HG02642 (cell line): ENCODE measurements around the gene TRIM60.
"Not testable (repeated sequence)": the region's sequence is repeated elsewhere in the genome, so short reads cannot be mapped to it uniquely, and the experiment has no call there.

Source experiments
- ATAC-seq: cut with Tn5 transposase; IDR thresholded peaks from one replicate; pipeline ENCODE4 v1.9.1; 2021; ENCODE audit warnings: mild to moderate bottlenecking; ENCODE audit not compliant: unreplicated experiment, poor library complexity

Gene TRIM60

GRCh38 chr4:165052627-165053026 lies 20.8 kb downstream of the TRIM60 start:
- ATAC-seq: no peak

- ATAC-seq: no peak
Observed at GRCh38 chr4:165053645-165054044, 21.8 kb downstream of the TRIM60 start, which contains the start of gene TRIM75. Gene TRIM75, plus strand, starts transcription at chr4:165053866. Its CDS starts 5,282 bp downstream, at chr4:165059148.

DNA sequence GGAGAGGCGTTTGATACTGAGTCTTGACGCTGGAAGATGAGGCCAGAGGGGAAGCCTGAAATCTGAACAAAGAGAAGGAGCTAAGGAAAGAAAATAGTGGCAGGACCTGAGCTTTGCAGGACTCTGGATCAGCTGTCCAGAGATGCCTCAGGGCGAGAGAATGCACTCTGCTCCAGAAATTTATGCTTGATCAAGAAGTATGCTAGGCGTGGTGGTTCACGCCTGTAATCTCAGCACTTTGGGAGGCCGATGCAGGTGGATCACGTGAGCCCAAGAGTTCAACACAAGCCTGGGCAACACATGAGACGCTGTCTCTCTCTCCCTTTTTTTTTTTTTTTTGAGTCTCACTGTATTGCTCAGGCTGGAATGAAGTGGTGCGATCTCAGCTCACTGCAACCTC lies 23.8 kb downstream of the TRIM60 start:
- no peak for ATAC-seq

DNA sequence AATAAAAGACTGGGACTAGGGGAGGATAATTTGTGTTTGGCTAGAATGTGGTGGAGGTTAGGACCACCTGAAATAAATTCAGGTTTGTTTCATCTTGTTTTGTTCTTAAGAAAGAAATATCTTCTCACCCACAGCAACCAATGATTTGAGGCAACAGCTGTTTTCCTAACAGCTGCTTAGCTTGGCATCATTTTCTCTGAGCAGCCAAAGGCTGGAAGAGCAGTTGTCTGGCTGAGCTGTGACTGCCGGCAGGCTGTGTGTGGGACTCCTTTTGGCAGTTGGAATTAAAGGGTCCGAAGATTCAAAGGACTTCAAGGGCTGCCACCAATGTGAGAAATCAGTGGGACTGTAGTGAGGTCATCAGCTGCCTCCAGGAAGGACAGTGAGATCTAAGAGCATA lies 26.9 kb downstream of the TRIM60 start:
- ATAC-seq: no peak

DNA sequence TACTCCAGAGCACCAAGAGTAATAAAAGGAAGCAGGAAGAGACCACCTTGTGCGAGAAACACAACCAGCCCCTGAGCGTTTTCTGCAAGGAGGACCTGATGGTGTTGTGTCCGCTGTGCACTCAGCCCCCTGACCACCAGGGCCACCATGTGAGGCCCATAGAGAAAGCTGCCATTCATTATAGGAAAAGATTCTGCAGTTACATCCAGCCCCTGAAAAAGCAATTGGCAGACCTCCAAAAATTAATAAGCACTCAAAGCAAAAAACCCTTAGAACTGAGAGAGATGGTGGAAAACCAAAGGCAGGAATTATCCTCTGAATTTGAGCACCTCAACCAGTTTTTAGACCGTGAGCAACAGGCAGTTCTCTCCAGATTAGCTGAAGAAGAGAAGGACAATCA lies 27.6 kb downstream of the TRIM60 start:
- ATAC-seq: no peak

DNA sequence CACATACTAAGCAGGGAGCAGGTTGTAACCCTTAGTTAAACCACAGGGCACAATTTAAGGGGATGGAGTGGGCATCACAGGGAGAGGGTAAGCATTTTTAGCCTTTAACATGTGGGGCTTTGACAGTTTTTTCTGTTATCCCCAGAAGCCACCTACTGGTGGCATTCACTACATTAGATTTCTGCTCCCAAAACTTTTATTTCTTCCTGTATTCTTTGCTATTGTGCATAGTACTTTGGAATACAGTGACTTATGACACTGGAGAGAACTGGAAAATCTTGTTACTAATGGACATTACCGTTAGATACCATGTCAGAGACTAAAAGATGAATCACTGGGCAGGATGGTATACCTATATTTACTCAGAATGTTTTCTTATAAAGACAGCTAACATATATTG lies 29.1 kb downstream of the TRIM60 start:
- no peak for ATAC-seq

GRCh38 chr4:165070560-165070959 lies 38.8 kb downstream of the TRIM60 start:
- ATAC-seq: no peak

GRCh38 chr4:165073346-165073745 lies 41.5 kb downstream of the TRIM60 start:
- not testable (repeated sequence) for ATAC-seq

DNA sequence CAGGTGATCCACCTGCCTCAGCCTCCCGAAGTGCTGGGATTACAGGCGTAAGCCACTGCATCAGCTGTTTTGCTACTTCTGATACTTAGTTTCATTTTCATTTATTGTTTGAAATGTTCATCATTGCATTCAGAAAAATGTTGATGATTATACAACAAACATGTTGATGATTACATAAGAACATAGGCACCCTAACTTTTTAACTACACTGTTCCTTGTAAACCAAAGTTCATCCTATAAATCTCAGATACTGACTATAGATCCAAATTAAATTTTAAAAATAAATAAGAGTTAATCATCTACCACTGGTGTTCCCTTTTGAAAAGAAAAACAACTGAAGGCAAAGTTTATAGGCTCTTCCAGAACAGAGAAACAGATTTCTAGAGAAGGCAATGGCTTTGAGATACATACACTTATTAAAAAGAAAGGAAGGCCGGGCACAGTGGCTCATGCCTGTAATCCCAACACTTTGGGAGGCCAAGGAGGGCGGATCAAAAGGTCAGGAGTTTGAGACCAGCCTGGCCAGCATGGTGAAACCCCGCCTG lies 45.3 kb downstream of the TRIM60 start:
- no peak for ATAC-seq

DNA sequence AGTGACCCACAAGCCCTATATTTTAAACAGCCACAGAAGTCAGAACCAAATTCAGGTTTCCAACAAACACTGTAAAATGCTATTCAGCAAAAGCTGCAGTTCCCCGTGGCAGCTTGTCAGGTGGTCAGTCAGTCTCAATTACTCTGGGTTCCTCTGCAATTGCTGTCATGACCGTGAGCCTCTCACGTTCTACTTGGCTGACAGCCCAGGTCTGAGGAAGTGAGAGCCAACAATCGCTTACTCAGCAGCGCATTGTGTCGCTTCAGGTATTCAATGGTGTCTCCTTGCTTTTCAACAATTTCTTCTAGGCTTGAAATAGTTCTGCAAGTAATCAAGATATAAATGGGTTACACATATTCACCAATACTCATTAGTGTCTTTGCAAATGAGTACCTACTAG lies 47.7 kb downstream of the TRIM60 start:
- ATAC-seq: no peak

GRCh38 chr4:165084787-165085186 lies 53.0 kb downstream of the TRIM60 start:
- not testable (repeated sequence) for ATAC-seq

DNA sequence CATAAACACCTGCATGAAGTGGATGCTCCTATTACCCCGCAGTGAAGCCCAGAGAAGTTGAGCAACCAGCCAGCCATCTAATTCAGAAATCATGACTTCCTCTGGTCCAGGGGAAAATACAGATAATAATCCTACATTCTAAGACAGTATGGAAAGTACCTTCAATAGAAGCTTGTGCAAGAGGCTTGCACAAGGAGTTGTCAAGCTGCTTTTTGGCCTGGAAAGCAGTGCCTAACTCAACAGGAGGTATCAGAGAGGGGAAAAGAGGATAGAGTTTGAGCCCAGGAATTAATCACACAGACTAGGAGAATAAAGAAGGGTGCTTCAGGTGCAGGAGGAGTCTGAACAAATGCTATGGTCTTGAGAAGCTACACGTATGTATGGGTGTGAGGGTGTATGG lies 54.1 kb downstream of the TRIM60 start:
- ATAC-seq: no peak

DNA sequence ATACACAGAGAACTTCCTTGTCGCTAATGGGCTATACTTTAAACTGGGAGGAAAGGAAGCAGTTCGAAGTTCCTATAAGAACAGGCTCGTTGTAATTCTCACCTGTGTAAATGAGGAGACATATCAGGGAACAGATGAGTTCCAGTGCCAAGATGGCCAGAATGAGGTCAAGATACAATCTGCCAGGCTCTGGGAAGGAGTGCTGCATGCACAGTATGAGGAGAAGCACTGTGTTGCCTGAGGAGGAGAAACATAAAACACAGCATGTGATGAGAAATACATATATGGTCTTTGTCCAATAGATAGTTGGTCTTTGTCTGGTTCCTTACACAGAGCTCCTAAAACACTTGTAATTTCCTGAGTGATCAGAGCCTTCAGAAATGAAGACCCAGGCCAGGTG lies 56.6 kb downstream of the TRIM60 start:
- ATAC-seq: no peak
